ENCODE results near the gene SAMD4A. TPM values are rescaled to one million over a fixed set of nuclear protein-coding genes. Genes with fewer than 3 reads are reported as not detected.

SAMD4A gene
- polyA plus RNA-seq, 3 donors: 3.2 to 8.6 (median 4.2) TPM

- Histone ChIP-seq H3K9ac (ENCODE audit: insufficient read depth, low read length, poor library complexity, severe bottlenecking) (no peak overlapping the region), H3K4me1 (ENCODE audit: control insufficient read depth in 1 of 2, insufficient read depth in 2 of 2, low read length in 2 of 2) (no peaks in the 10 kb centered on the region), H3K9me3 (replicated peaks in 1 of 2; ENCODE audit: control insufficient read depth in 1 of 2, insufficient read depth in 1 of 2, low read length in 2 of 2) (no peaks in the 10 kb centered on the region), H3K4me3 (replicated peaks in 1 of 3; ENCODE audit: low read depth in 2 of 3, low read length in 3 of 3) (no peak overlapping the region), H3K4me2 (replicated peaks; ENCODE audit: extremely low read depth, low read length, poor library complexity, severe bottlenecking) (no peak overlapping the region), H3K27me3 (ENCODE audit: control insufficient read depth in 2 of 2, insufficient read depth in 2 of 2, low read length in 2 of 2) (no peaks in the 10 kb centered on the region), H3K27ac (ENCODE audit: low read depth in 1 of 2, low read length in 2 of 2) (no peak overlapping the region), H2AFZ (ENCODE audit: insufficient read depth, low read depth, low read length, poor library complexity, severe bottlenecking) (no peak overlapping the region), H3K36me3 (replicated peaks in 1 of 2; ENCODE audit: control insufficient read depth in 1 of 2, insufficient read depth in 2 of 2, low read length in 2 of 2) (no peaks in the 10 kb centered on the region), H3K79me2 (ENCODE audit: insufficient read depth, low read length) (no peaks in the 10 kb centered on the region), H4K20me1 (ENCODE audit: insufficient read depth, low read length) (no peaks in the 10 kb centered on the region)
- no CpG with 5 or more reads among the region's 2 CpGs for WGBS (ENCODE audit: insufficient coverage)
- H3K9me3 Mint-ChIP-seq: no peaks in the 10 kb centered on the region
- no peak for DNase-seq
- H3K4me1 Mint-ChIP-seq: no peaks in the 10 kb centered on the region
- H3K27ac Mint-ChIP-seq: no peak overlapping the region
- intact Hi-C loops (cut with micrococcal nuclease): no loop called here
- no peak for TF ChIP-seq CTCF (IDR thresholded peaks at IDR 0.05)
- H3K27me3 Mint-ChIP-seq (ENCODE audit: low read depth in 3 of 3): peaks cover 0 to 6% (median 4%) of the 10 kb centered on the region in 3 donors
- no peaks in the 10 kb centered on the region for H3K36me3 Mint-ChIP-seq
- no peak overlapping the region for H3K4me3 Mint-ChIP-seq
Observed at GRCh38 chr14:54554401-54554800, 12.5 kb upstream of the SAMD4A start.

GRCh38 chr14:54555651-54556050 is 11.3 kb upstream of the SAMD4A start:
- Mint-ChIP-seq H3K27ac (no peak overlapping the region), H3K4me1 (no peaks in the 10 kb centered on the region), H3K9me3 (no peaks in the 10 kb centered on the region), H3K4me3 (no peak overlapping the region), H3K27me3 (ENCODE audit: low read depth in 3 of 3) (peaks cover 0 to 10% (median 4%) of the 10 kb centered on the region in 3 donors), H3K36me3 (no peaks in the 10 kb centered on the region)
- Histone ChIP-seq H3K79me2 (ENCODE audit: insufficient read depth, low read length) (no peaks in the 10 kb centered on the region), H3K4me1 (ENCODE audit: control insufficient read depth in 1 of 2, insufficient read depth in 2 of 2, low read length in 2 of 2) (no peaks in the 10 kb centered on the region), H3K4me3 (replicated peaks in 1 of 3; ENCODE audit: low read depth in 2 of 3, low read length in 3 of 3) (no peak overlapping the region), H3K36me3 (replicated peaks in 1 of 2; ENCODE audit: control insufficient read depth in 1 of 2, insufficient read depth in 2 of 2, low read length in 2 of 2) (no peaks in the 10 kb centered on the region), H2AFZ (ENCODE audit: insufficient read depth, low read depth, low read length, poor library complexity, severe bottlenecking) (no peak overlapping the region), H4K20me1 (ENCODE audit: insufficient read depth, low read length) (no peaks in the 10 kb centered on the region), H3K9me3 (replicated peaks in 1 of 2; ENCODE audit: control insufficient read depth in 1 of 2, insufficient read depth in 1 of 2, low read length in 2 of 2) (no peaks in the 10 kb centered on the region), H3K27ac (ENCODE audit: low read depth in 1 of 2, low read length in 2 of 2) (no peak overlapping the region), H3K4me2 (replicated peaks; ENCODE audit: extremely low read depth, low read length, poor library complexity, severe bottlenecking) (no peak overlapping the region), H3K27me3 (ENCODE audit: control insufficient read depth in 2 of 2, insufficient read depth in 2 of 2, low read length in 2 of 2) (no peaks in the 10 kb centered on the region), H3K9ac (ENCODE audit: insufficient read depth, low read length, poor library complexity, severe bottlenecking) (no peak overlapping the region)
- no peak for TF ChIP-seq CTCF (IDR thresholded peaks at IDR 0.05)
- intact Hi-C loops (cut with micrococcal nuclease): no loop called here
- DNase-seq: no peak
- WGBS (ENCODE audit: insufficient coverage): 100% methylated on average over 1 of the region's 2 CpGs
